ENCODE results near the gene GATD1. TPM values are rescaled to one million over a fixed set of nuclear protein-coding genes. Genes with fewer than 3 reads are reported as not detected.
A peak's percentile ranks its signal among the peaks of the same experiment; 100 is the strongest.

GATD1 gene
- total RNA-seq, 4 donors from 2014 or later = 20.2 to 38.7 (median 21.6) TPM

DNA sequence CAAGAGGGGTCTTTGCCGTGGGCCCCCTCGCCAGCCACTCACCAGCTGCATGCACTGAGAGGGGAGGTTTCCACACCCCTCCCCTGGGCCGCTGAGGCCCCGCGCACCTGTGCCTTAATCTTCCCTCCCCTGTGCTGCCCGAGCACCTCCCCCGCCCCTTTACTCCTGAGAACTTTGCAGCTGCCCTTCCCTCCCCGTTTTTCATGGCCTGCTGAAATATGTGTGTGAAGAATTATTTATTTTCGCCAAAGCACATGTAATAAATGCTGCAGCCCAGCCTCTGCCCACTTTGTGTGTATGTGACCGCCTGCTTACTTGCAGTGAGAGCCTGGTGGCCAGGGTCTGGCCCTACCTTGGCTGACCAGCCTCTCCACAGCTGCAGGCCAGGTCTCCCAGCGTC lies 47.7 kb upstream of the GATD1 start:
- peaks cover 50 to 86% (median 59%) of the 10 kb centered on the region in 3 donors for H3K4me1 ChIP-seq
- H3K27me3 ChIP-seq = peaks cover 0 to 61% (median 3%) of the 10 kb centered on the region in 4 donors
- H3K4me3 ChIP-seq = no peak overlapping the region
- H3K9me3 ChIP-seq = no peaks in the 10 kb centered on the region
- no peak overlapping the region for H3K27ac ChIP-seq
- intact Hi-C loops (cut with DNase I) = no loop called here
- DNase-seq = no peak
- H3K36me3 ChIP-seq = peaks cover 22 to 47% (median 24%) of the 10 kb centered on the region in 3 donors
- 80% methylated on average over 5 to 9 of the region's 11 CpGs for WGBS, 2 donors
- no peak for TF ChIP-seq POLR2A (IDR thresholded peaks at IDR 0.05)
- TF ChIP-seq, protein P1, sequence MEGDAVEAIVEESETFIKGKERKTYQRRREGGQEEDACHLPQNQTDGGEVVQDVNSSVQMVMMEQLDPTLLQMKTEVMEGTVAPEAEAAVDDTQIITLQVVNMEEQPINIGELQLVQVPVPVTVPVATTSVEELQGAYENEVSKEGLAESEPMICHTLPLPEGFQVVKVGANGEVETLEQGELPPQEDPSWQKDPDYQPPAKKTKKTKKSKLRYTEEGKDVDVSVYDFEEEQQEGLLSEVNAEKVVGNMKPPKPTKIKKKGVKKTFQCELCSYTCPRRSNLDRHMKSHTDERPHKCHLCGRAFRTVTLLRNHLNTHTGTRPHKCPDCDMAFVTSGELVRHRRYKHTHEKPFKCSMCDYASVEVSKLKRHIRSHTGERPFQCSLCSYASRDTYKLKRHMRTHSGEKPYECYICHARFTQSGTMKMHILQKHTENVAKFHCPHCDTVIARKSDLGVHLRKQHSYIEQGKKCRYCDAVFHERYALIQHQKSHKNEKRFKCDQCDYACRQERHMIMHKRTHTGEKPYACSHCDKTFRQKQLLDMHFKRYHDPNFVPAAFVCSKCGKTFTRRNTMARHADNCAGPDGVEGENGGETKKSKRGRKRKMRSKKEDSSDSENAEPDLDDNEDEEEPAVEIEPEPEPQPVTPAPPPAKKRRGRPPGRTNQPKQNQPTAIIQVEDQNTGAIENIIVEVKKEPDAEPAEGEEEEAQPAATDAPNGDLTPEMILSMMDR (IDR thresholded peaks at IDR 0.05) = no peak

DNA sequence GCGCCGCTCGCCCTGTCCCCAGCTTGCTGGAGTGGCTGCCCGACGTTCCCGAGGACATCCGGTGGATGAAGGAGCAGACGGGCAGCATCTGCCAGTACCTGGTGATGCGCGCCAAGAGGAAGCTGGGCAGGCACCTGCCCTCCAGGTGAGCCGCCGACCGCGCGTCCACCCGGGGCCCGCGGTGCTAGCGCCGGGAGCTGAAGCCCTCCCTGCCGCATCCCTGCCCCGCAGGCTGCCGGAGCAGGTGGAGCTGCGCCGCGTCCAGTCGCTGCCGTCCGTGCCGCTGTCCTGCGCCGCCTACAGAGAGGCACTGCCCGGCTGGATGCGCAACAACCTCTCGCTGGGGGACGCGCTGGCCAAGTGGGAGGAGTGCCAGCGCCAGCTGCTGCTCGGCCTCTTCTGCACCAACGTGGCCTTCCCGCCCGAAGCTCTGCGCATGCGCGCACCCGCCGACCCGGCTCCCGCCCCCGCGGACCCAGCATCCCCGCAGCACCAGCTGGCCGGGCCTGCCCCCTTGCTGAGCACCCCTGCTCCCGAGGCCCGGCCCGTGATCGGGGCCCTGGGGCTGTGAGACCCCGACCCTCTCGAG lies 47.1 kb upstream of the GATD1 start:
- TF ChIP-seq, protein P1 (IDR thresholded peaks at IDR 0.05) = no peak
- TF ChIP-seq POLR2A (IDR thresholded peaks at IDR 0.05) = no peak
- H3K36me3 ChIP-seq = peaks cover 22 to 47% (median 24%) of the 10 kb centered on the region in 3 donors
- H3K27me3 ChIP-seq = peaks cover 0 to 56% (median 0%) of the 10 kb centered on the region in 4 donors
- DNase-seq = no peak
- H3K27ac ChIP-seq = no peak overlapping the region
- intact Hi-C loops (cut with DNase I) = no loop called here
- 88% methylated on average over 24 of the region's 59 CpGs; no CpG with 5 or more reads in 1 of the 2 donors for WGBS, 2 donors
- no peaks in the 10 kb centered on the region for H3K9me3 ChIP-seq
- no peak overlapping the region for H3K4me3 ChIP-seq
- peaks cover 44 to 80% (median 53%) of the 10 kb centered on the region in 3 donors for H3K4me1 ChIP-seq

DNA sequence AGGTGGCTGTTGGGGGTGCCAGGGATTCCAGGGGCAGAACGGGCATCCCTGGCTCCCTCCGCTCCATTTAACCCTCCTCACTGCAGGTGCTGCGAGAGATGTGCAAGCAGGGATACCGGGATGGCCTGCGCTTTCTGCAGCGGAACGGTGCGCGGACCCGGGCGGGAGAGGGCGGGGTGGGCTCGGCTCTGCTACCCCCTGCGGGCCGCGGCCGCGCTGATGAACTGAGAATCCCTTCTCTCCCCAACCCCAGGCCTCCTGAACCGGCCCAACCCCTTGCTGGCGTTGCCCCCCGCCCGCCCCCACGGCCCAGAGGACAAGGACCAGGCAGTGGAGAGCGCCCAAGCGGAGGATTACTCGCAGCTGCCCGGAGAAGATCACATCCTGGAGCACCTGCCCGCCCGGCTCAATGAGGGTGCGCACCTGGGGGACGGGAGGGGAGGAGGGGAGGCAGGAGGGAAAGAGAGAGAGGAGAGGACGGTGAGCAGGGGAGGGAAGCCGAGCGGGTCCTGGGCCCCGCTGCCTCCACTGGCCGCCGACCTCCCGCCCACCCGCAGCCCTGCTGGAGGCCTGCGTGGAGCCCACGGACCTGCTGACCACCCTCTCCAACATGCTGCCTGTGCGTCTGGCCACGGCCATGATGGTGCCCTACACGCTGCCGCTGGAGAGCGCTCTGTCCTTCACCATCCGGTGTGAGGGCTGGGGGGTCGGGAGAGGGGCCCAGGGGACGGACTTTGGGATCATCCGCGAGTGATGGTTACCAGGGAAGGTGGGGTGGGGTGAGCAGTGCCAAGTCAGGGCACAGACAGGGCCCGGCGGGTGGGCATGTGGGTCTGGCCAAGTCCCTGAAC lies 46.4 kb upstream of the GATD1 start:
- WGBS, 2 donors = 87 to 90% methylated on average over 4 to 27 of the region's 53 CpGs
- TF ChIP-seq, protein P1 (IDR thresholded peaks at IDR 0.05) = no peak
- no peak for TF ChIP-seq POLR2A (IDR thresholded peaks at IDR 0.05)
- intact Hi-C loops (cut with DNase I) = no loop called here
- no peak for DNase-seq
- H3K9me3 ChIP-seq = no peaks in the 10 kb centered on the region
- H3K4me3 ChIP-seq = no peak overlapping the region
- H3K27ac ChIP-seq = no peak overlapping the region
- H3K27me3 ChIP-seq = peaks cover 0 to 49% (median 0%) of the 10 kb centered on the region in 4 donors
- peaks cover 22 to 47% (median 24%) of the 10 kb centered on the region in 3 donors for H3K36me3 ChIP-seq
- H3K4me1 ChIP-seq = peaks cover 40 to 78% (median 51%) of the 10 kb centered on the region in 3 donors

DNA sequence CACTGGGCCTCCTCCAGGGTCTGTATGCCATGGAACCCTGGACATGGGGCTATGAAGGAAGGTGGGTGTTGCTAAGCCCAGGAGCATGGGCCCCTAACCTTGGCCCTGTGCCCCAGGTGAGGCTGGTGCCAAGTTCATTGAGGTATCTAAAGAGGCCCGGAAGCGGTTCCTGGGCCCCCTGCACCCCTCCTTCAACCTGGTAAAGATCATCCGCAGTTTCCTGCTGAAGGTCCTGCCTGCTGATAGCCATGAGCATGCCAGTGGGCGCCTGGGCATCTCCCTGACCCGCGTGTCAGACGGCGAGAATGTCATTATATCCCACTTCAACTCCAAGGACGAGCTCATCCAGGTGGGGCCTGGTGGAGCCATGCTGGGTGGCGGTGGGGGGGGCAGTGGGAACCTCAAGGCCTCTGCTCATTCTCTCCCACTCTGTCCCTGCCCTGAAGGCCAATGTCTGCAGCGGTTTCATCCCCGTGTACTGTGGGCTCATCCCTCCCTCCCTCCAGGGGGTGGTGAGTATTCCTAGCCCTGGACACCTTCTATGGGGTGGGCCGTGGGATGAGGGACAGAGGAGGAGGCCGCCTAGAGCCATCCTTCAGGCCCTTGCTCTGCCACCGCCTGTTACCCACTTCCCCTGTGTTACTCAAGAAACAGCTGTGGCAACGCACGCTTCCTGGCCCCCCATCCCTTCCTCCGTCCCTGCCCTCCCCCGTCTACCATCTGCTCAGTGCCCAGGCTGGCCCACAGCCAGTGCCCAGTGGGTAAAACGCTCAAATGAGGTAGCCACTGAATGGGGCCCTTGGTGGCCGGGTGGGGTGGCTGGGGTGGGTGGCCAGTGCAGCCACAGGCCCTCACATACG lies 44.5 kb upstream of the GATD1 start:
- intact Hi-C loops (cut with DNase I) = no loop called here
- Histone ChIP-seq H3K9me3 (no peaks in the 10 kb centered on the region), H3K4me1 (peaks cover 30 to 65% (median 40%) of the 10 kb centered on the region in 3 donors), H3K4me3 (peak overlapping the region in 2 of 4 donors; percentile 87 to 96), H3K27ac (peak overlapping the region; percentile 92 to 98 (median 96)), H3K27me3 (peaks cover 0 to 29% (median 0%) of the 10 kb centered on the region in 4 donors), H3K36me3 (peaks cover 22 to 47% (median 24%) of the 10 kb centered on the region in 3 donors)
- no peak for DNase-seq
- 64 to 70% methylated on average over 3 to 10 of the region's 22 CpGs for WGBS, 2 donors
- TF ChIP-seq, protein P1 (IDR thresholded peaks at IDR 0.05) = no peak
- TF ChIP-seq POLR2A (IDR thresholded peaks at IDR 0.05) = no peak

All from esophagus squamous epithelium (tissue), 5 donors.